Tongue (tissue), 2 donors: ENCODE measurements around the gene ZNF536. TPM values are rescaled to one million over a fixed set of nuclear protein-coding genes. Genes with fewer than 3 reads are reported as not detected.
A peak's percentile ranks its signal among the peaks of the same experiment; 100 is the strongest.
"Not testable (repeated sequence)": the region's sequence is repeated elsewhere in the genome, so short reads cannot be mapped to it uniquely, and the experiment has no call there.

ENCODE experiments used
- DNase-seq: peaks from one replicate; pipeline ENCODE4 v3.0.0-alpha.2; 2015
- total RNA-seq: library from RNA; depleted of rRNA; stranded (reverse); fragments of >200 nt; gene quantifications from one replicate; pipeline ENCODE4 v1.2.3, GENCODE V29; 2014

Gene ZNF536
- total RNA-seq, 1 donor from 2014 or later: 8.3 TPM

GRCh38 chr19:30446850-30447552 is 74.8 kb downstream of the ZNF536 start:
- peak; percentile 30 for DNase-seq

GRCh38 chr19:30447553-30447870 is 75.3 kb downstream of the ZNF536 start:
- no peak for DNase-seq

- peak; percentile 79 for DNase-seq
Observed at GRCh38 chr19:30448386-30449077, 76.3 kb downstream of the ZNF536 start.

GRCh38 chr19:30449078-30449590 is 77.0 kb downstream of the ZNF536 start:
- no peak for DNase-seq

GRCh38 chr19:30449673-30450072 is 77.5 kb downstream of the ZNF536 start:
- peak; percentile 15 for DNase-seq

GRCh38 chr19:30450100-30450499 is 77.9 kb downstream of the ZNF536 start:
- DNase-seq: peak; percentile 95

- peak; percentile 54 for DNase-seq
Observed at GRCh38 chr19:30450835-30451321, 78.7 kb downstream of the ZNF536 start.

GRCh38 chr19:30452931-30453330 is 80.7 kb downstream of the ZNF536 start:
- no peak for DNase-seq

GRCh38 chr19:30453743-30454142 is 81.6 kb downstream of the ZNF536 start:
- DNase-seq: no peak

GRCh38 chr19:30455881-30456280 is 83.7 kb downstream of the ZNF536 start:
- no peak for DNase-seq

GRCh38 chr19:30457484-30457883 is 85.3 kb downstream of the ZNF536 start:
- DNase-seq: no peak

- no peak for DNase-seq
Observed at GRCh38 chr19:30459859-30460258, 87.7 kb downstream of the ZNF536 start.

- DNase-seq: no peak
Observed at GRCh38 chr19:30464162-30464561, 92.0 kb downstream of the ZNF536 start.

- not testable (repeated sequence) for DNase-seq
Observed at GRCh38 chr19:30466598-30466997, 94.4 kb downstream of the ZNF536 start.

- no peak for DNase-seq
Observed at GRCh38 chr19:30467239-30467638, 95.1 kb downstream of the ZNF536 start.

GRCh38 chr19:30469774-30470173 is 97.6 kb downstream of the ZNF536 start:
- no peak for DNase-seq

GRCh38 chr19:30471441-30471840 is 99.3 kb downstream of the ZNF536 start:
- no peak for DNase-seq

- no peak for DNase-seq
Observed at GRCh38 chr19:30473334-30473867, 101.2 kb downstream of the ZNF536 start.

- DNase-seq: no peak
Observed at GRCh38 chr19:30476997-30477396, 104.8 kb downstream of the ZNF536 start.

GRCh38 chr19:30479231-30479630 is 107.0 kb downstream of the ZNF536 start:
- DNase-seq: peak; percentile 35

- DNase-seq: peak; percentile 54
Observed at GRCh38 chr19:30480097-30480496, 107.9 kb downstream of the ZNF536 start.

GRCh38 chr19:30481063-30481462 is 108.9 kb downstream of the ZNF536 start:
- no peak for DNase-seq

GRCh38 chr19:30481823-30482222 is 109.6 kb downstream of the ZNF536 start:
- DNase-seq: no peak
